ENCODE data around the gene PLXNA2. TPM values are rescaled to one million over a fixed set of nuclear protein-coding genes. Genes with fewer than 3 reads are reported as not detected.

The PLXNA2 gene
- total and polyA plus RNA-seq, 2 donors (not counting 3 experiments of a cell fraction or from before 2014, with no cell fraction given): 42.6 to 229 TPM

- H3K4me3 ChIP-seq (replicated peaks in 1 of 3; ENCODE audit: insufficient read depth in 1 of 3, low read depth in 1 of 3, low read length in 3 of 3): no peak overlapping the region
- no peak overlapping the region for H3K27ac ChIP-seq (ENCODE audit: insufficient read depth, low read depth, low read length)
- peaks cover 2% of the 10 kb centered on the region for H3K9me1 ChIP-seq (replicated peaks; ENCODE audit: control insufficient read depth, extremely low read depth, insufficient read depth, low read length)
- H3K79me2 ChIP-seq (ENCODE audit: control insufficient read depth, insufficient read depth, low read length): no peaks in the 10 kb centered on the region
- dilution Hi-C loops (cut with MboI; ENCODE audit: extremely low pct_ligation_motif_present, low sequenced_read_pairs) (no loop called here), intact Hi-C loops (cut with micrococcal nuclease) (no loop called here)
- no peaks in the 10 kb centered on the region for H3K4me1 ChIP-seq (ENCODE audit: control insufficient read depth, extremely low read depth, insufficient read depth, low read length)
- TF ChIP-seq GATA2 (IDR thresholded peaks at IDR 0.05; ENCODE audit: insufficient read depth, insufficient read length, low read depth, low read length) (no peak), POLR2AphosphoS5 (IDR thresholded peaks at IDR 0.05; ENCODE audit: insufficient read depth, low read depth, low read length) (no peak), POLR2A (IDR thresholded peaks at IDR 0.05; ENCODE audit: low read depth, low read length) (no peak), MYC (IDR thresholded peaks at IDR 0.05; ENCODE audit: low read depth, low read length) (no peak), JUN (IDR thresholded peaks at IDR 0.05; ENCODE audit: borderline replicate concordance, insufficient read depth, insufficient read length, low read depth) (no peak), MAX (IDR thresholded peaks at IDR 0.05; ENCODE audit: insufficient read depth, insufficient read length) (no peak), CTCF (IDR thresholded peaks at IDR 0.05; ENCODE audit: extremely low read depth in 1 of 2, insufficient read depth in 1 of 2, low read depth in 1 of 2, low read length in 2 of 2) (no peak)
- H3K36me3 ChIP-seq (ENCODE audit: control insufficient read depth in 2 of 2, extremely low read depth in 1 of 2, insufficient read depth in 2 of 2, low read length in 2 of 2): no peaks in the 10 kb centered on the region
- DNase-seq (ENCODE audit: low read depth, low spot score) (no peak), FAIRE-seq (no peak)
- H3K4me2 ChIP-seq (ENCODE audit: insufficient read depth, low read length): no peak overlapping the region
- H3K9ac ChIP-seq (replicated peaks; ENCODE audit: extremely low read depth, insufficient read depth, low read length): no peak overlapping the region
- peaks cover 27 to 62% of the 10 kb centered on the region in 2 experiments for H3K27me3 ChIP-seq (ENCODE audit: control insufficient read depth in 2 of 2, insufficient read depth in 2 of 2, low read length in 2 of 2)
- no TSS peak for BruUV-seq (replicated peaks)
- POLR2A ChIA-PET: interaction anchor here (0.6 kb wide), 1 partner anchor 580 kb away, joined by 3 read pairs; no protein-coding TSS in a partner anchor
- no peaks in the 10 kb centered on the region for H4K20me1 ChIP-seq (replicated peaks; ENCODE audit: control insufficient read depth, extremely low read depth, insufficient read depth, low read length)
- CTCF ChIA-PET: no interaction called here
- H3K9me3 ChIP-seq (replicated peaks; ENCODE audit: control insufficient read depth, insufficient read depth, low read length): no peaks in the 10 kb centered on the region
- no peak overlapping the region for H2AFZ ChIP-seq (ENCODE audit: low read depth, low read length)
These were observed 17.7 kb upstream of the PLXNA2 start for GRCh38 chr1:208261874-208262273.
